A673 (cell line): ENCODE measurements around the gene RHBDL2.
"Not testable (repeated sequence)": the region's sequence is repeated elsewhere in the genome, so short reads cannot be mapped to it uniquely, and the experiment has no call there.

Experiments
- EZH2 ChIP-seq: fragments of 200-600 bp; sonication (generic); IDR thresholded peaks from 2 replicates; pipeline ENCODE4 v1.6.1; 2017; ENCODE audit warnings: borderline replicate concordance, low read depth, mild to moderate bottlenecking, mixed read lengths, antibody characterized with exemption, low read length; ENCODE audit not compliant: poor library complexity, severe bottlenecking
- TF ChIP-seq, protein P1 (sequence below): fragments of 300-800, 200-600 bp; sonication (generic); conservative IDR thresholded peaks from 2 replicates; pipeline ENCODE4 v1.5.1; 2017; ENCODE audit warnings: low read depth, mild to moderate bottlenecking, antibody characterized with exemption, low read length, moderate library complexity, mixed read lengths

DNA sequence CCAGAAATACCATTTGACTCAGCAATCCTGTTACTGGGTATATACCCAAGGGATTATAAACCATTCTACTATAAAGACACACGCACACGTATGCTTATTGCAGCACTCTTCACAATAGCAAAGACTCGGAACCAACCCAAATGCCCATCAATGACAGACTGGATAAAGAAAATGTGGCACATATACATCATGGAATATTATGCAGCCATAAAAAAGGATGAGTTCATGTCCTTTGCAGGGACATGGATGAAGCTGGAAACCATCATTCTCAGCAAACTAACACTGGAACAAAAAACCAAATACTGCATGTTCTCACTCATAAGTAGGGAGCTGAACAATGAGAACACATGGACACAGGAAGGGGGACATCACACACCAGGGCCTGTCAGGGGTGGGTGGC lies 96.5 kb downstream of the RHBDL2 start:
- TF ChIP-seq, protein P1, sequence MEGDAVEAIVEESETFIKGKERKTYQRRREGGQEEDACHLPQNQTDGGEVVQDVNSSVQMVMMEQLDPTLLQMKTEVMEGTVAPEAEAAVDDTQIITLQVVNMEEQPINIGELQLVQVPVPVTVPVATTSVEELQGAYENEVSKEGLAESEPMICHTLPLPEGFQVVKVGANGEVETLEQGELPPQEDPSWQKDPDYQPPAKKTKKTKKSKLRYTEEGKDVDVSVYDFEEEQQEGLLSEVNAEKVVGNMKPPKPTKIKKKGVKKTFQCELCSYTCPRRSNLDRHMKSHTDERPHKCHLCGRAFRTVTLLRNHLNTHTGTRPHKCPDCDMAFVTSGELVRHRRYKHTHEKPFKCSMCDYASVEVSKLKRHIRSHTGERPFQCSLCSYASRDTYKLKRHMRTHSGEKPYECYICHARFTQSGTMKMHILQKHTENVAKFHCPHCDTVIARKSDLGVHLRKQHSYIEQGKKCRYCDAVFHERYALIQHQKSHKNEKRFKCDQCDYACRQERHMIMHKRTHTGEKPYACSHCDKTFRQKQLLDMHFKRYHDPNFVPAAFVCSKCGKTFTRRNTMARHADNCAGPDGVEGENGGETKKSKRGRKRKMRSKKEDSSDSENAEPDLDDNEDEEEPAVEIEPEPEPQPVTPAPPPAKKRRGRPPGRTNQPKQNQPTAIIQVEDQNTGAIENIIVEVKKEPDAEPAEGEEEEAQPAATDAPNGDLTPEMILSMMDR, result not testable (repeated sequence)
- not testable (repeated sequence) for TF ChIP-seq EZH2
